SIG-M5 treated with dmso at 0.1 percent for 504 hours (cell line): ENCODE data around the gene ATP2C2.
A peak's percentile ranks its signal among the peaks of the same experiment; 100 is the strongest.

Experiments
- DNase-seq: peaks from one replicate; lab custom pipeline; 2025; ENCODE audit not compliant: unreplicated experiment; lab: John Stamatoyannopoulos, UW

ATP2C2 gene

GRCh38 chr16:84509032-84509950, 141.0 kb downstream of the ATP2C2 start:
- DNase-seq: no peak

GRCh38 chr16:84511180-84511800, 143.0 kb downstream of the ATP2C2 start:
- DNase-seq: peak; percentile 68

GRCh38 chr16:84511831-84512230, 143.5 kb downstream of the ATP2C2 start:
- DNase-seq: no peak

GRCh38 chr16:84513123-84513522, 144.8 kb downstream of the ATP2C2 start:
- DNase-seq: no peak

- DNase-seq: no peak
Observed at GRCh38 chr16:84513666-84514065, 145.3 kb downstream of the ATP2C2 start.
